Smooth muscle cell of bladder (primary cell): Measurements from ENCODE around the gene SPANXN5. TPM values are rescaled to one million over a fixed set of nuclear protein-coding genes. Genes with fewer than 3 reads are reported as not detected.

Experiments used
- total RNA-seq: library from RNA; depleted of rRNA; stranded (reverse); fragments of >200 nt; gene quantifications from 2 replicates; pipeline ENCODE4 v1.2.3, GENCODE V29; 2014

SPANXN5 gene, protein sequence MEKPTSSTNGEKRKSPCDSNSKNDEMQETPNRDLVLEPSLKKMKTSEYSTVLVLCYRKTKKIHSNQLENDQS
- not detected in 2 replicates for total RNA-seq

DNA sequence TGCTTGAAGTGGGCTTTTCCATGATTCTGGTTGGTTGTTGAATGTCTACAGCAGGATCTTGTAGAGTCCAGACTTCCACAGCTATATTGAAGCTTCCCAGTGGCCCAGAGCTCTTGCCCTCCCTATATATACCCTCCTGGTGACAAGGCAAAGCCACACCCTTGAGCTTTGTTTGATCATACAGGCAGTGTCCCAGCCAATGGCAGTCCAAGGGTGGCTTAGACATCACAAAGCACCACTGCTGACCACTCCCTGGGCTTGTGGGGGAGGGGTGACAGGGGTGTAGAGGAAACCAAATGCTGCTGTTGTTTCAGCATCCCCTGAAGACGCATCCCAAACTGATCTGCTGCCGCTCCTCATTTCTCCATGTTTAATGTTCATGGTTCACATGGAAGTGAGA, at the start of gene SPANXN5:
SPANXN5 (minus strand) TSS at position 101 of the 400 bp plus-strand sequence; CDS start at position 22, 79 bp downstream.

DNA sequence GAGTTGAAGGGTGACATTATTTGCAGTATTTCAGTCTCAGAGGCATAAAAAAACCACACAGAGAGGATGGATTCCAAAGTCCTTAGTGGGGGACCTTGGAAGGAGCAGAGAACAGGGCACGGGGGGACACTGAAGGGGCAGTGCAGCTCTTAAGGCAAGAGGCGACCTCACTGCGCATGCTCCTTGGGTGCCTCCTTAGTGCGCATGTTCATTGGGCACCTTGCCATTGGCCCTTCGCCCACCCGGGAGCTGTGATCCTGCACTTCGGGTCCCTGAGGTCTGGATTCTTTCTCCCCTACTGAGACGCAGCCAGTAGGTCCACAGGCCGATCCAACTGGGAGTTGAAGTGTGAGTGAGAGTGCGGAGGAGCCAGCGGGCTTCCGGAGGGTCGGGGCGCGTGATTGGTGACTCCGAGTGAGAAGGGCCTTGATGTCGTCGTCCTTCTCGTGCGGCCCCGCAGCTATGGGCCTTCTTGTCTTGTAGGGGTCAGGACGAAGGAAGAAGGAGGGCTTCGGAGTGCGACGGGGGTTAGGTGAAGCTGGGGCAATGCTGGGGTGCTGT, 13.9 kb upstream of the SPANXN5 start, which contains the start of gene XAGE5:
XAGE5 (plus strand) TSS at position 223 of the 561 bp plus-strand sequence. CDS start 1,280 bp downstream, outside the sequence.

DNA sequence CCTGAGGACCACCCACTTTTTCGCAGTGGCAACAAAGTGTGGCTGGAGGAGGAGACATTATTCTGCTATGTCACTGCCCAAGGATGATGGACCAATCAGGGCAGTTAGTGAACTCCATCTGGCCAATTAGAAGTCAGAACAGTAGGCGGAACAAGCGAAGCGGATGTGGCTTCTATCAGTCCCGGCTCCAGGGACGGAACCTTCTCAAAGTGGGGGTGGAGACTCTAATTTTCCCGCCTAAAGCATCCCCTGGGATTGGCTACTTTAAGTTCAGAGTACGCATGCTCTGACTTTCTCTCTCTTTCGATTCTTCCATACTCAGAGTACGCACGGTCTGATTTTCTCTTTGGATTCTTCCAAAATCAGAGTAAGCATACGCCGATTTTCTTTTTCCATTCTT, 46.3 kb downstream of the SPANXN5 start, which contains the start of gene SSX2B:
SSX2B (plus strand) TSS at position 301 of the 400 bp plus-strand sequence. CDS start 1,429 bp downstream, outside the sequence.

Other genes with a start within 250 kb of the SPANXN5 start
- not detected in 2 replicates for gene SSX7, start 142.5 kb downstream of the SPANXN5 start, total RNA-seq
- gene SSX2, start 90.2 kb downstream of the SPANXN5 start, total RNA-seq: not detected in 2 replicates
- gene SSX2B, start 46.2 kb downstream of the SPANXN5 start, total RNA-seq: not detected in 2 replicates
- not detected in 2 replicates for gene XAGE5, start 13.9 kb upstream of the SPANXN5 start, total RNA-seq
- gene XAGE3, start 70.7 kb upstream of the SPANXN5 start, total RNA-seq: not detected in 2 replicates
- gene FAM156B, start 99.9 kb upstream of the SPANXN5 start, total RNA-seq: 12.1 and 12.9 TPM in 2 replicates
- 8.8 and 14.5 TPM in 2 replicates for gene FAM156A, start 161.1 kb upstream of the SPANXN5 start, total RNA-seq